Panc1 (cell line): Measurements from ENCODE around the gene NFATC3. TPM values are rescaled to one million over a fixed set of nuclear protein-coding genes. Genes with fewer than 3 reads are reported as not detected.

Experiments used
- ATAC-seq: fragments of 200-7000 bp; cut with Tn5 transposase; 2 replicates; pipeline ENCODE4 v1.9.1; 2020; ENCODE audit warnings: mild to moderate bottlenecking, moderate library complexity
- BruUV-seq: library from RNA; stranded (reverse); fragments of 400-500 nt; replicated peaks from 2 replicates; lab custom pipeline; 2021; lab: Mats Ljungman, UMichigan
- CTCF ChIA-PET: fragments of 300-600 bp; sonication (Branson Sonifier 250); formaldehyde crosslinking; loops from one replicate; lab custom pipeline; 2022; ENCODE audit warnings: antibody characterized with exemption; lab: Charles Lee
- POLR2A ChIA-PET: fragments of 300-600 bp; sonication (Branson Sonifier 250); formaldehyde crosslinking; loops from one replicate; lab custom pipeline; 2022; ENCODE audit warnings: antibody characterized with exemption; lab: Charles Lee
- DNase-seq: peaks from one replicate; pipeline ENCODE4 v3.0.0-alpha.2; 2010; ENCODE audit warnings: low read depth, low spot score
- H3K27ac ChIP-seq: 2 replicates; pipeline ENCODE4 v1.5.1; 2011; ENCODE audit warnings: mild to moderate bottlenecking, low read length, inconsistent platforms
- H3K27me3 ChIP-seq: fragments of 200-500 bp; sonication (Bioruptor generic); 2 replicates; pipeline ENCODE4 v1.6.0; 2014; ENCODE audit warnings: low read length, inconsistent platforms; ENCODE audit not compliant: control insufficient read depth, insufficient read depth
- H3K36me3 ChIP-seq: fragments of 200-500 bp; sonication (Bioruptor generic); 2 replicates; pipeline ENCODE4 v1.5.1; 2014; ENCODE audit warnings: inconsistent platforms, mild to moderate bottlenecking, low read length, moderate library complexity; ENCODE audit not compliant: control insufficient read depth, insufficient read depth
- H3K4me1 ChIP-seq: 2 replicates; pipeline ENCODE4 v1.5.1; 2011; ENCODE audit warnings: inconsistent platforms, mild to moderate bottlenecking, low read length, moderate library complexity; ENCODE audit not compliant: control insufficient read depth, insufficient read depth
- H3K4me3 ChIP-seq, 2 experiments: 2 replicates each; pipeline ENCODE4 v1.5.1; 2011 to 2012; ENCODE audit warnings: low read depth in 2 of 2, low read length in 2 of 2, mild to moderate bottlenecking in 2 of 2, inconsistent platforms in 1 of 2, moderate library complexity in 1 of 2
- H3K9me3 ChIP-seq: fragments of 200-500 bp; sonication (Bioruptor generic); 2 replicates; pipeline ENCODE4 v1.5.1; 2014; ENCODE audit warnings: low read depth, mild to moderate bottlenecking, inconsistent platforms, low read length, moderate library complexity; ENCODE audit not compliant: control insufficient read depth, insufficient read depth
- POLR2AphosphoS5 ChIP-seq: IDR thresholded peaks from 2 replicates; pipeline ENCODE4 v1.6.1; 2012; ENCODE audit warnings: mild to moderate bottlenecking, low read depth, low read length, moderate library complexity
- REST ChIP-seq, 2 experiments: IDR thresholded peaks; 2 replicates each; pipeline ENCODE4 v1.6.1; 2011 to 2012; ENCODE audit warnings: low read depth in 2 of 2, control low read depth in 1 of 2, low read length in 1 of 2, mild to moderate bottlenecking in 1 of 2, moderate library complexity in 1 of 2; ENCODE audit not compliant: insufficient read depth in 1 of 2
- SIN3A ChIP-seq: IDR thresholded peaks from 2 replicates; pipeline ENCODE4 v1.6.1; 2012; ENCODE audit warnings: low read depth, mild to moderate bottlenecking, low read length, moderate library complexity, borderline replicate concordance; ENCODE audit not compliant: insufficient read depth
- TCF7L2 ChIP-seq: IDR thresholded peaks from 2 replicates; pipeline ENCODE4 v1.6.1; 2011; ENCODE audit warnings: mild to moderate bottlenecking, low read depth, low read length, inconsistent platforms
- in situ Hi-C: cut with HindIII; loops from 2 replicates; pipeline ENCODE4 v1.10.0; 2016; ENCODE audit warnings: low sequenced_read_pairs, low pct_unique_long_range_greater_than_20kb
- intact Hi-C: fragments of 100-400 bp; cut with micrococcal nuclease; formaldehyde crosslinking; loops from one replicate; pipeline ENCODE4 v1.10.0; 2022; ENCODE audit not compliant: unreplicated experiment
- total RNA-seq: library from RNA; stranded (reverse); gene quantifications from one replicate; pipeline ENCODE4 v1.2.1, GENCODE V29; 2021; ENCODE audit not compliant: unreplicated experiment
- TF ChIP-seq, protein P1 (sequence below): fragments of 450-650 bp; IDR thresholded peaks from 2 replicates; pipeline ENCODE4 v1.5.1; 2017; ENCODE audit warnings: mild to moderate bottlenecking

NFATC3 gene
- total RNA-seq, 1 experiment from 2014 or later, result 24.8 TPM

DNA sequence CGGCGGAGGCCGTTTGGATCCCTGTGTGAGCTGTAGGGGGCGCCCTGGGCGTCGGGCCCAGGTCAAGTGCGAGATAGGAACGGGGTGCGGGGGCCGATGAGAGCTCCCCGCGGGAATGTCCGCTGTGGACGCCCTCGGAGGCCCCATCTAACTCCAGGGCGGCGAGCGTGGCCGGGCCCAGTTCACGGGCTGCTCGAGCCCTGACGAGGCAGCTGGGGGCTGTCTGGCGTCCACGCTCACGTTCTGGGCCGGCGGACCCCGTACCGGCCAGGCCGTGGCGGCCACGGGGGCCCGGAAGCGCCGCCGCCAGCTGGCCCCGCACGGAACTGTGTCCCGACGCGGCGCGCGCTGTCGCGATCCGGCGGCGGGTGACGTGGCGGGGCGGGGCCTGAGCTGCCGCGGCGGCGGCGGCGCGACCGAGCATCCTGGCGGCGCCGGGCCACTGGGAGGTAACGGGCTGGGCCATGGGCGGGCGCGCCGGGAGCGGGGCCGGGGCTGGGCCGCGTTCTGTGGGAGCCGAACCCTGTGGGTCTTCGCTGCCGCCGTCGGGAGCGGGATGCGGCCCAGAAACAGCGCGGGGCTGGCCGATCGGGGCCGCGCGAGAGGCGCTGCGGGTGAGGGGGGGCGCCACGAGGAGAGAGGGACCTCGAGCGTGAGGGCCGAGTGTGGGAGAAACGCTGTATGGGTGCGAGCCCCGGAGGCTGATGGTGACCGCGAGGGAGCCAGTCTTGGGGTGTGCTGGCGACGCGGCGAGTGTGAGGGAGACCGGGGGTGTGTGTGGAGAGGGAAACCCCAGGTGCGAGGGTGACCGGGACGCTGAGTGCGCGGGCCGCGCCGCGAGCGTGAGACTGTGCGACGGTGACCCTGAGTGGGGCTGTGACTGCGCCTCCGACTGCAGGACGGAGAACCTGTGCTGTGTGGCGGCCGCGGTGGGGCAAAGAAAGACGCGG, 179.2 kb downstream of the NFATC3 start, which contains the start of gene SLC7A6:
Gene SLC7A6, plus strand, starts transcription at position 399 of the 950 bp plus-strand sequence. CDS start 10,201 bp downstream, outside the sequence.
- ChIA-PET POLR2A (interaction anchor here (0.6 kb wide), 1 partner anchor 65 kb away, joined by 3 read pairs; no protein-coding TSS in a partner anchor), CTCF (interaction anchor here (0.6 to 1.3 kb wide), 7 partner anchors 15 to 71 kb away, joined by 3 to 5 read pairs (median 3); no protein-coding TSS in a partner anchor)
- no peaks in the 10 kb centered on the region for H3K9me3 ChIP-seq
- peaks cover 17% of the 10 kb centered on the region for H3K4me1 ChIP-seq
- in situ Hi-C loops, result no loop called here
- H3K27ac ChIP-seq, result peak within 1 kb of the TSS; percentile 84
- BruUV-seq, result TSS peak; percentile 81
- TF ChIP-seq POLR2AphosphoS5, result peak; percentile 64
- TF ChIP-seq, protein P1, sequence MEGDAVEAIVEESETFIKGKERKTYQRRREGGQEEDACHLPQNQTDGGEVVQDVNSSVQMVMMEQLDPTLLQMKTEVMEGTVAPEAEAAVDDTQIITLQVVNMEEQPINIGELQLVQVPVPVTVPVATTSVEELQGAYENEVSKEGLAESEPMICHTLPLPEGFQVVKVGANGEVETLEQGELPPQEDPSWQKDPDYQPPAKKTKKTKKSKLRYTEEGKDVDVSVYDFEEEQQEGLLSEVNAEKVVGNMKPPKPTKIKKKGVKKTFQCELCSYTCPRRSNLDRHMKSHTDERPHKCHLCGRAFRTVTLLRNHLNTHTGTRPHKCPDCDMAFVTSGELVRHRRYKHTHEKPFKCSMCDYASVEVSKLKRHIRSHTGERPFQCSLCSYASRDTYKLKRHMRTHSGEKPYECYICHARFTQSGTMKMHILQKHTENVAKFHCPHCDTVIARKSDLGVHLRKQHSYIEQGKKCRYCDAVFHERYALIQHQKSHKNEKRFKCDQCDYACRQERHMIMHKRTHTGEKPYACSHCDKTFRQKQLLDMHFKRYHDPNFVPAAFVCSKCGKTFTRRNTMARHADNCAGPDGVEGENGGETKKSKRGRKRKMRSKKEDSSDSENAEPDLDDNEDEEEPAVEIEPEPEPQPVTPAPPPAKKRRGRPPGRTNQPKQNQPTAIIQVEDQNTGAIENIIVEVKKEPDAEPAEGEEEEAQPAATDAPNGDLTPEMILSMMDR, result peak; percentile 78
- 0 out of 2 replicates have a peak, but pooled peaks have one; percentile 40 for TF ChIP-seq SIN3A
- no peak for TF ChIP-seq REST (IDR thresholded peaks at IDR 0.05; ENCODE audit: insufficient read depth in 1 of 2, low read depth in 2 of 2, low read length in 1 of 2)
- H3K36me3 ChIP-seq, result no peaks in the 10 kb centered on the region; the same call in 1 of the 2 replicates
- DNase-seq (no peak), ATAC-seq (peak; percentile 90)
- peak within 1 kb of the TSS; percentile 76 to 83 for H3K4me3 ChIP-seq
- intact Hi-C loops, result loop anchor here (5.0 kb wide), 1 partner anchor 63 kb away; no protein-coding TSS in a partner anchor
- H3K27me3 ChIP-seq, result no peaks in the 10 kb centered on the region

- peak overlapping the region; percentile 84 for H3K27ac ChIP-seq
- no peaks in the 10 kb centered on the region for H3K9me3 ChIP-seq
- intact Hi-C loops, result no loop called here
- in situ Hi-C loops, result no loop called here
- ChIA-PET CTCF (interaction anchor here (0.6 kb wide), 1 partner anchor 188 kb away, joined by 5 read pairs; no protein-coding TSS in a partner anchor), POLR2A (no interaction called here)
- peaks cover 17% of the 10 kb centered on the region for H3K4me1 ChIP-seq
- TF ChIP-seq POLR2AphosphoS5 (no peak), TCF7L2 (peak; percentile 86)
- H3K36me3 ChIP-seq, result no peaks in the 10 kb centered on the region; the same call in 1 of the 2 replicates
- BruUV-seq, result no TSS peak
- peak; percentile 44 for ATAC-seq
- no peak for DNase-seq
- H3K27me3 ChIP-seq, result no peaks in the 10 kb centered on the region
- H3K4me3 ChIP-seq, result peak overlapping the region; percentile 76 to 83
Observed at GRCh38 chr16:68265078-68265920, 180.1 kb downstream of the NFATC3 start.
